ENCODE data around the gene TSPAN17. TPM values are rescaled to one million over a fixed set of nuclear protein-coding genes. Genes with fewer than 3 reads are reported as not detected.

Gene TSPAN17
- total and polyA plus RNA-seq, 2 experiments from 2014 or later = 11.7 to 52.1 TPM

DNA sequence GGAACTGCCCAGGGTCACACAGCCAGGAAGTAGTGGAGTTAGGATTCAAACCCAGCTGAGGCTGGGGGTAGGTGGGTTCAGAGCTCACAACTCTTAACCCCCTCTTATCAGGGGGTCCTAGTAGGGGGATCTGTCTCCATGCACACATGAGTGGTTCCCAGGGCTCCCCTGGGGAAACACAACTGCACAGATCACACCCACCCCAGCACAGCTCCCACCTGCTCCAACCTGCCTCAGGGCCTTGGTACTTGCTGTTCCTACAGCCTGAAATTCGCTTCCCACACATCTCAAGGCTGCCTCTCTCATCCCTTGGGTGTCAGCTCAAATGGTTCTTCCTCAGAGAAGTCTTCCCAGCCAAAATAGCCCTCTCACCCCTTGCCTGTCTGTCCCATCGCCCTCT, 21.8 kb upstream of the TSPAN17 start:
- H3K27me3 ChIP-seq (ENCODE audit: insufficient read depth) = peaks cover 31% of the 10 kb centered on the region
- DNase-seq (ENCODE audit: low spot score) = no peak
- Mint-ChIP-seq H3K9me3 (no peaks in the 10 kb centered on the region; the same call in 2 of the 3 replicates), H3K36me3 (ENCODE audit: low read depth) (no peaks in the 10 kb centered on the region), H3K4me3 (no peak overlapping the region), H3K27ac (no peak overlapping the region), H3K27me3 (ENCODE audit: insufficient read depth, low read depth, poor library complexity) (peaks cover 36% of the 10 kb centered on the region), H3K4me1 (peaks cover 26% of the 10 kb centered on the region)
- peaks cover 6% of the 10 kb centered on the region; the same call in 1 of the 2 replicates for H4K20me1 ChIP-seq (replicated peaks; ENCODE audit: insufficient read depth)
- TF ChIP-seq EZH2phosphoT487 (IDR thresholded peaks at IDR 0.05; ENCODE audit: unreplicated experiment) = no peak
- no peak for TF ChIP-seq CREB1 (CRISPR knock-in tag; IDR thresholded peaks at IDR 0.05; ENCODE audit: low read depth)
- no peak for TF ChIP-seq ZNF114 (CRISPR knock-in tag; IDR thresholded peaks at IDR 0.05)
- TF ChIP-seq NANOG (IDR thresholded peaks at IDR 0.05; ENCODE audit: borderline replicate concordance) = no peak
- TF ChIP-seq, protein P1, sequence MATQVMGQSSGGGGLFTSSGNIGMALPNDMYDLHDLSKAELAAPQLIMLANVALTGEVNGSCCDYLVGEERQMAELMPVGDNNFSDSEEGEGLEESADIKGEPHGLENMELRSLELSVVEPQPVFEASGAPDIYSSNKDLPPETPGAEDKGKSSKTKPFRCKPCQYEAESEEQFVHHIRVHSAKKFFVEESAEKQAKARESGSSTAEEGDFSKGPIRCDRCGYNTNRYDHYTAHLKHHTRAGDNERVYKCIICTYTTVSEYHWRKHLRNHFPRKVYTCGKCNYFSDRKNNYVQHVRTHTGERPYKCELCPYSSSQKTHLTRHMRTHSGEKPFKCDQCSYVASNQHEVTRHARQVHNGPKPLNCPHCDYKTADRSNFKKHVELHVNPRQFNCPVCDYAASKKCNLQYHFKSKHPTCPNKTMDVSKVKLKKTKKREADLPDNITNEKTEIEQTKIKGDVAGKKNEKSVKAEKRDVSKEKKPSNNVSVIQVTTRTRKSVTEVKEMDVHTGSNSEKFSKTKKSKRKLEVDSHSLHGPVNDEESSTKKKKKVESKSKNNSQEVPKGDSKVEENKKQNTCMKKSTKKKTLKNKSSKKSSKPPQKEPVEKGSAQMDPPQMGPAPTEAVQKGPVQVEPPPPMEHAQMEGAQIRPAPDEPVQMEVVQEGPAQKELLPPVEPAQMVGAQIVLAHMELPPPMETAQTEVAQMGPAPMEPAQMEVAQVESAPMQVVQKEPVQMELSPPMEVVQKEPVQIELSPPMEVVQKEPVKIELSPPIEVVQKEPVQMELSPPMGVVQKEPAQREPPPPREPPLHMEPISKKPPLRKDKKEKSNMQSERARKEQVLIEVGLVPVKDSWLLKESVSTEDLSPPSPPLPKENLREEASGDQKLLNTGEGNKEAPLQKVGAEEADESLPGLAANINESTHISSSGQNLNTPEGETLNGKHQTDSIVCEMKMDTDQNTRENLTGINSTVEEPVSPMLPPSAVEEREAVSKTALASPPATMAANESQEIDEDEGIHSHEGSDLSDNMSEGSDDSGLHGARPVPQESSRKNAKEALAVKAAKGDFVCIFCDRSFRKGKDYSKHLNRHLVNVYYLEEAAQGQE (IDR thresholded peaks at IDR 0.05; ENCODE audit: unreplicated experiment) = no peak
- TF ChIP-seq, protein P2, sequence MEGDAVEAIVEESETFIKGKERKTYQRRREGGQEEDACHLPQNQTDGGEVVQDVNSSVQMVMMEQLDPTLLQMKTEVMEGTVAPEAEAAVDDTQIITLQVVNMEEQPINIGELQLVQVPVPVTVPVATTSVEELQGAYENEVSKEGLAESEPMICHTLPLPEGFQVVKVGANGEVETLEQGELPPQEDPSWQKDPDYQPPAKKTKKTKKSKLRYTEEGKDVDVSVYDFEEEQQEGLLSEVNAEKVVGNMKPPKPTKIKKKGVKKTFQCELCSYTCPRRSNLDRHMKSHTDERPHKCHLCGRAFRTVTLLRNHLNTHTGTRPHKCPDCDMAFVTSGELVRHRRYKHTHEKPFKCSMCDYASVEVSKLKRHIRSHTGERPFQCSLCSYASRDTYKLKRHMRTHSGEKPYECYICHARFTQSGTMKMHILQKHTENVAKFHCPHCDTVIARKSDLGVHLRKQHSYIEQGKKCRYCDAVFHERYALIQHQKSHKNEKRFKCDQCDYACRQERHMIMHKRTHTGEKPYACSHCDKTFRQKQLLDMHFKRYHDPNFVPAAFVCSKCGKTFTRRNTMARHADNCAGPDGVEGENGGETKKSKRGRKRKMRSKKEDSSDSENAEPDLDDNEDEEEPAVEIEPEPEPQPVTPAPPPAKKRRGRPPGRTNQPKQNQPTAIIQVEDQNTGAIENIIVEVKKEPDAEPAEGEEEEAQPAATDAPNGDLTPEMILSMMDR (conservative IDR thresholded peaks at IDR 0.05; ENCODE audit: low read depth in 2 of 2) = no peak
- no peak for TF ChIP-seq ZNF331 (CRISPR knock-in tag; IDR thresholded peaks at IDR 0.05; ENCODE audit: low read depth)
- TF ChIP-seq, protein P3, sequence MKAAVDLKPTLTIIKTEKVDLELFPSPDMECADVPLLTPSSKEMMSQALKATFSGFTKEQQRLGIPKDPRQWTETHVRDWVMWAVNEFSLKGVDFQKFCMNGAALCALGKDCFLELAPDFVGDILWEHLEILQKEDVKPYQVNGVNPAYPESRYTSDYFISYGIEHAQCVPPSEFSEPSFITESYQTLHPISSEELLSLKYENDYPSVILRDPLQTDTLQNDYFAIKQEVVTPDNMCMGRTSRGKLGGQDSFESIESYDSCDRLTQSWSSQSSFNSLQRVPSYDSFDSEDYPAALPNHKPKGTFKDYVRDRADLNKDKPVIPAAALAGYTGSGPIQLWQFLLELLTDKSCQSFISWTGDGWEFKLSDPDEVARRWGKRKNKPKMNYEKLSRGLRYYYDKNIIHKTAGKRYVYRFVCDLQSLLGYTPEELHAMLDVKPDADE (IDR thresholded peaks at IDR 0.05) = no peak
- TF ChIP-seq, protein P4, sequence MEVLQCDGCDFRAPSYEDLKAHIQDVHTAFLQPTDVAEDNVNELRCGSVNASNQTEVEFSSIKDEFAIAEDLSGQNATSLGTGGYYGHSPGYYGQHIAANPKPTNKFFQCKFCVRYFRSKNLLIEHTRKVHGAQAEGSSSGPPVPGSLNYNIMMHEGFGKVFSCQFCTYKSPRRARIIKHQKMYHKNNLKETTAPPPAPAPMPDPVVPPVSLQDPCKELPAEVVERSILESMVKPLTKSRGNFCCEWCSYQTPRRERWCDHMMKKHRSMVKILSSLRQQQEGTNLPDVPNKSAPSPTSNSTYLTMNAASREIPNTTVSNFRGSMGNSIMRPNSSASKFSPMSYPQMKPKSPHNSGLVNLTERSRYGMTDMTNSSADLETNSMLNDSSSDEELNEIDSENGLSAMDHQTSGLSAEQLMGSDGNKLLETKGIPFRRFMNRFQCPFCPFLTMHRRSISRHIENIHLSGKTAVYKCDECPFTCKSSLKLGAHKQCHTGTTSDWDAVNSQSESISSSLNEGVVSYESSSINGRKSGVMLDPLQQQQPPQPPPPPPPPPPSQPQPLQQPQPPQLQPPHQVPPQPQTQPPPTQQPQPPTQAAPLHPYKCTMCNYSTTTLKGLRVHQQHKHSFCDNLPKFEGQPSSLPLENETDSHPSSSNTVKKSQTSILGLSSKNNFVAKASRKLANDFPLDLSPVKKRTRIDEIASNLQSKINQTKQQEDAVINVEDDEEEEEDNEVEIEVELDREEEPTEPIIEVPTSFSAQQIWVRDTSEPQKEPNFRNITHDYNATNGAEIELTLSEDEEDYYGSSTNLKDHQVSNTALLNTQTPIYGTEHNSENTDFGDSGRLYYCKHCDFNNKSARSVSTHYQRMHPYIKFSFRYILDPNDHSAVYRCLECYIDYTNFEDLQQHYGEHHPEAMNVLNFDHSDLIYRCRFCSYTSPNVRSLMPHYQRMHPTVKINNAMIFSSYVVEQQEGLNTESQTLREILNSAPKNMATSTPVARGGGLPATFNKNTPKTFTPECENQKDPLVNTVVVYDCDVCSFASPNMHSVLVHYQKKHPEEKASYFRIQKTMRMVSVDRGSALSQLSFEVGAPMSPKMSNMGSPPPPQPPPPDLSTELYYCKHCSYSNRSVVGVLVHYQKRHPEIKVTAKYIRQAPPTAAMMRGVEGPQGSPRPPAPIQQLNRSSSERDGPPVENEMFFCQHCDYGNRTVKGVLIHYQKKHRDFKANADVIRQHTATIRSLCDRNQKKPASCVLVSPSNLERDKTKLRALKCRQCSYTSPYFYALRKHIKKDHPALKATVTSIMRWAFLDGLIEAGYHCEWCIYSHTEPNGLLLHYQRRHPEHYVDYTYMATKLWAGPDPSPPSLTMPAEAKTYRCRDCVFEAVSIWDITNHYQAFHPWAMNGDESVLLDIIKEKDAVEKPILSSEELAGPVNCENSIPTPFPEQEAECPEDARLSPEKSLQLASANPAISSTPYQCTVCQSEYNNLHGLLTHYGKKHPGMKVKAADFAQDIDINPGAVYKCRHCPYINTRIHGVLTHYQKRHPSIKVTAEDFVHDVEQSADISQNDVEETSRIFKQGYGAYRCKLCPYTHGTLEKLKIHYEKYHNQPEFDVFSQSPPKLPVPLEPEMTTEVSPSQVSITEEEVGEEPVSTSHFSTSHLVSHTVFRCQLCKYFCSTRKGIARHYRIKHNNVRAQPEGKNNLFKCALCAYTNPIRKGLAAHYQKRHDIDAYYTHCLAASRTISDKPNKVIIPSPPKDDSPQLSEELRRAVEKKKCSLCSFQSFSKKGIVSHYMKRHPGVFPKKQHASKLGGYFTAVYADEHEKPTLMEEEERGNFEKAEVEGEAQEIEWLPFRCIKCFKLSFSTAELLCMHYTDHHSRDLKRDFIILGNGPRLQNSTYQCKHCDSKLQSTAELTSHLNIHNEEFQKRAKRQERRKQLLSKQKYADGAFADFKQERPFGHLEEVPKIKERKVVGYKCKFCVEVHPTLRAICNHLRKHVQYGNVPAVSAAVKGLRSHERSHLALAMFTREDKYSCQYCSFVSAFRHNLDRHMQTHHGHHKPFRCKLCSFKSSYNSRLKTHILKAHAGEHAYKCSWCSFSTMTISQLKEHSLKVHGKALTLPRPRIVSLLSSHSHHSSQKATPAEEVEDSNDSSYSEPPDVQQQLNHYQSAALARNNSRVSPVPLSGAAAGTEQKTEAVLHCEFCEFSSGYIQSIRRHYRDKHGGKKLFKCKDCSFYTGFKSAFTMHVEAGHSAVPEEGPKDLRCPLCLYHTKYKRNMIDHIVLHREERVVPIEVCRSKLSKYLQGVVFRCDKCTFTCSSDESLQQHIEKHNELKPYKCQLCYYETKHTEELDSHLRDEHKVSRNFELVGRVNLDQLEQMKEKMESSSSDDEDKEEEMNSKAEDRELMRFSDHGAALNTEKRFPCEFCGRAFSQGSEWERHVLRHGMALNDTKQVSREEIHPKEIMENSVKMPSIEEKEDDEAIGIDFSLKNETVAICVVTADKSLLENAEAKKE (CRISPR knock-in tag; IDR thresholded peaks at IDR 0.05) = no peak
- TF ChIP-seq EZH2 (IDR thresholded peaks at IDR 0.05; ENCODE audit: low read depth, unreplicated experiment) = no peak
- TF ChIP-seq STAT1 (IDR thresholded peaks at IDR 0.05; ENCODE audit: unreplicated experiment) = no peak
- TF ChIP-seq JUNB (IDR thresholded peaks at IDR 0.05; ENCODE audit: unreplicated experiment) = no peak
- no peak for TF ChIP-seq POLR2AphosphoS5 (IDR thresholded peaks at IDR 0.05; ENCODE audit: low read depth)
- no peak overlapping the region for H3K4me2 ChIP-seq
- no peaks in the 10 kb centered on the region for H3K79me2 ChIP-seq (replicated peaks; ENCODE audit: insufficient read depth)
- H3K4me3 ChIP-seq = no peak overlapping the region
- H3K36me3 ChIP-seq (ENCODE audit: insufficient read depth) = no peaks in the 10 kb centered on the region
- H3K9me2 ChIP-seq (ENCODE audit: insufficient read depth) = no peaks in the 10 kb centered on the region
- no peak overlapping the region for H2AFZ ChIP-seq
- no peak overlapping the region for H3K27ac ChIP-seq (ENCODE audit: low read depth)
- H3K4me1 ChIP-seq (ENCODE audit: insufficient read depth) = peaks cover 7% of the 10 kb centered on the region; the same call in 1 of the 2 replicates
- no peak for ATAC-seq
- H3F3A ChIP-seq (replicated peaks; ENCODE audit: low read depth) = 0 out of 2 replicates have a peak, but pooled peaks cover 5% of the 10 kb centered on the region
